ENCODE data around the gene CTNS.

Gene CTNS

GRCh38 chr17:3592216-3592860 is 44.2 kb upstream of the CTNS start:
- no peak overlapping the region for H3K9ac ChIP-seq

GRCh38 chr17:3593384-3593783 is 43.2 kb upstream of the CTNS start:
- H3K4me3 ChIP-seq (ENCODE audit: low read depth, low read length), result no peak overlapping the region
- TF ChIP-seq CTCF (IDR thresholded peaks at IDR 0.05), result no peak
- no peaks in the 10 kb centered on the region for H3K4me1 ChIP-seq
- H3K27me3 ChIP-seq (ENCODE audit: control insufficient read depth, insufficient read depth, low read length), result no peaks in the 10 kb centered on the region
- H3K79me2 ChIP-seq, result no peaks in the 10 kb centered on the region
- no peaks in the 10 kb centered on the region for H3K9me3 ChIP-seq (ENCODE audit: control insufficient read depth, low read length)
- H3K4me2 ChIP-seq (ENCODE audit: low read length), result no peak overlapping the region
- no peak overlapping the region for H3K9ac ChIP-seq
- no peaks in the 10 kb centered on the region for H3K36me3 ChIP-seq (ENCODE audit: control insufficient read depth, insufficient read depth, low read length)
- no peak overlapping the region for H3K27ac ChIP-seq
- no peak overlapping the region for H2AFZ ChIP-seq

More at GRCh38 chr17:3592216-3592860, 44.2 kb upstream of the CTNS start:
- Histone ChIP-seq H3K4me1 (no peaks in the 10 kb centered on the region), H3K27ac (no peak overlapping the region), H3K36me3 (ENCODE audit: control insufficient read depth, insufficient read depth, low read length) (no peaks in the 10 kb centered on the region), H3K9me3 (ENCODE audit: control insufficient read depth, low read length) (no peaks in the 10 kb centered on the region), H2AFZ (no peak overlapping the region), H3K27me3 (ENCODE audit: control insufficient read depth, insufficient read depth, low read length) (no peaks in the 10 kb centered on the region), H3K79me2 (no peaks in the 10 kb centered on the region), H3K4me2 (ENCODE audit: low read length) (no peak overlapping the region), H3K4me3 (ENCODE audit: low read depth, low read length) (no peak overlapping the region)
- no peak for TF ChIP-seq CTCF (IDR thresholded peaks at IDR 0.05)

GRCh38 chr17:3594051-3594800 is 42.3 kb upstream of the CTNS start:
- H3K4me1 ChIP-seq, result no peaks in the 10 kb centered on the region
- no peaks in the 10 kb centered on the region for H3K27me3 ChIP-seq (ENCODE audit: control insufficient read depth, insufficient read depth, low read length)
- H3K27ac ChIP-seq, result no peak overlapping the region
- TF ChIP-seq CTCF (IDR thresholded peaks at IDR 0.05), result no peak
- H3K36me3 ChIP-seq (ENCODE audit: control insufficient read depth, insufficient read depth, low read length), result no peaks in the 10 kb centered on the region
- H3K4me3 ChIP-seq (ENCODE audit: low read depth, low read length), result no peak overlapping the region
- no peak overlapping the region for H3K4me2 ChIP-seq (ENCODE audit: low read length)
- H2AFZ ChIP-seq, result no peak overlapping the region
- H3K9ac ChIP-seq, result no peak overlapping the region
- no peaks in the 10 kb centered on the region for H3K9me3 ChIP-seq (ENCODE audit: control insufficient read depth, low read length)
- H3K79me2 ChIP-seq, result no peaks in the 10 kb centered on the region

- Histone ChIP-seq H3K9me3 (ENCODE audit: control insufficient read depth, low read length) (no peaks in the 10 kb centered on the region), H3K4me1 (no peaks in the 10 kb centered on the region), H3K27ac (no peak overlapping the region), H3K9ac (no peak overlapping the region), H3K36me3 (ENCODE audit: control insufficient read depth, insufficient read depth, low read length) (no peaks in the 10 kb centered on the region), H3K27me3 (ENCODE audit: control insufficient read depth, insufficient read depth, low read length) (no peaks in the 10 kb centered on the region), H3K4me3 (ENCODE audit: low read depth, low read length) (no peak overlapping the region), H3K79me2 (no peaks in the 10 kb centered on the region), H3K4me2 (ENCODE audit: low read length) (no peak overlapping the region), H2AFZ (no peak overlapping the region)
- TF ChIP-seq CTCF (IDR thresholded peaks at IDR 0.05), result no peak
Measured at GRCh38 chr17:3594976-3595375, 41.6 kb upstream of the CTNS start.

Measured in parathyroid adenoma (tissue), 2 donors.